Measurements from ENCODE around the gene BFSP2.
"Not testable (repeated sequence)": the region's sequence is repeated elsewhere in the genome, so short reads cannot be mapped to it uniquely, and the experiment has no call there.

DNA sequence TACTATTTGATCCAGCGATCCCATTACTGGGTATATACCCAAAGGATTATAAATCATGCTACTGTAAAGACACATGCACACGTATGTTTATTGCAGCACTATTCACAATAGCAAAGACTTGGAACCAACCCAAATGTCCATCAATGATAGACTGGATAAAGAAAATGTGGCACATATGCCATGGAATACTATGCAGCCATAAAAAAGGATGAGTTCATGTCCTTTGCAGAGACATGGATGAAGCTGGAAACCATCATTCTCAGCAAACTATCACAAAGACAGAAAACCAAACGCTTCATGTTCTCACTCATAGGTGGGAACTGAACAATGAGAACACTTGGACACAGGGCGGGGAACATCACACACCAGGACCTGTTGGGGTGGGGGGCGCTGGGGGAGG, 82.6 kb downstream of the BFSP2 start:
- TF ChIP-seq CTCF (IDR thresholded peaks at IDR 0.05; ENCODE audit: insufficient read depth, low read length, poor library complexity, severe bottlenecking); EZH2phosphoT487 (conservative IDR thresholded peaks at IDR 0.05; ENCODE audit: low read length): not testable (repeated sequence)
